GM19043 (cell line): ENCODE results near the gene PKD1L1.

Experiments
- ATAC-seq: cut with Tn5 transposase; IDR thresholded peaks from one replicate; pipeline ENCODE4 v1.9.1; 2021; ENCODE audit warnings: low read depth; ENCODE audit not compliant: unreplicated experiment

The PKD1L1 gene

DNA sequence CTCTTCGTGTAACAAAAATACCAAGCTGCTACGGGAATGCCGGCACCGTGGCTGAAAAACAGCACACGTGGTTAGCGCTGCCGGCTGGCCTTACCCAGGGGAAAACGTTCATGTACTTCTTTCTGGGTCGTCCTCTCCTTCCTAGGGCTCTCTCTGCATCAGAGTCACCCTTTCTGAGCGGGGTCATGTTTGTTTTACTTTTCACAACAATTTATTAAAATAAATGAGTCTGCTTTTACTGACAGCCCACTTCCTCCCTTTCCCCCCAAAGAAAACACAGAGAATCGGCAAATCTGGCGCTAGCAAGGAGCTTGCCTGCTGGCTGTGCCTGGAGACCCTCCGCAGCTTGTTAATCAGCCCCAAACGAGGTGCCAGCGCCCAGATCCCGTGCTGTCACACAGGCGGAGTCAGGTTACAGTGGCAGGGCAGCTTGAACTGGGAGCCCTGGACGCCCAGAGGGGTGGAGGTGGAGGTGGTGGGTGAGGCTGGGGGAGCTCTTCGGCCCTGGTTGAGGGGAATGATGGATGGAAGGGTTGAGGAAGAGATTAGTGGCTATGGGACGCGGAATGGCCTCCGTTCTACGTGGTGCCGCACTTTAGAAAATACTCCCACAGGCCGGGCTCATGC, 204.2 kb downstream of the PKD1L1 start:
- no peak for ATAC-seq

DNA sequence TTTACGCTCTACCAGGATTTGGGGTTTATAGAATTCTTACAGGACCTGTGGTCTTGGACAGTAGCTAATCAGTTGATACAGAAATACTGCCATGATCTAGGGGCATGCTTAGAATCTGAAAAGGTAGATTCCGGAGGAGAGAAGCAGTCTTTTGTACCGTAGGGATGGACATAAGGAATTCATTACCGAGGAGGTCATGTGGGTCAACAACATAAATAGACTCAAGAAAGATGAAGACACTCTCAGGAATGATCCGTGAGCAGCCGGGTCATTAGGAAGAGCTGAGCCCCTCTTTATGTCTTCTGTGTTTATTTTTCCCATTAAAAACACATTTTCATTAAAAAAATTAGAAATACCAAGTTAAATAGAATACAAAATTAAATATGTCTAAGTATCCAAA, 206.3 kb downstream of the PKD1L1 start:
- ATAC-seq, result no peak

DNA sequence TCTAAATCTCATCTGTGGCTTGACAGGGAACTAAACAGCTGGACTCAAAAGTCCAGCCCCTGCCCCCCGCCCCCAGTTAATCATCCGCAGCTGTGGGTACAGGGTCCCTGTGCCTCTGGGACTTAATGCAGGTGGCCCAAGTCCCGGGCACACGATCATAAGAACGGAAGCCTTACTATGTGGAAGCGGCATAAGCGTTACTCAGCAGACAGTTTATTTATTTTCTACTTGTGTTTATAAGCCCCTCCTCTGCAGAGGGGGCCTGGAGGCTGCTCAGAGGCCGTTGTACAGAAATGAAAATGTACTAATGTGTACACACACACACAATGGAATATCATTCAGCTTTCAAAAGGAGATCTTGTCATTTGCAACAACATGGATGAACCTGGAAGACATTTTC, 208.4 kb downstream of the PKD1L1 start:
- no peak for ATAC-seq

DNA sequence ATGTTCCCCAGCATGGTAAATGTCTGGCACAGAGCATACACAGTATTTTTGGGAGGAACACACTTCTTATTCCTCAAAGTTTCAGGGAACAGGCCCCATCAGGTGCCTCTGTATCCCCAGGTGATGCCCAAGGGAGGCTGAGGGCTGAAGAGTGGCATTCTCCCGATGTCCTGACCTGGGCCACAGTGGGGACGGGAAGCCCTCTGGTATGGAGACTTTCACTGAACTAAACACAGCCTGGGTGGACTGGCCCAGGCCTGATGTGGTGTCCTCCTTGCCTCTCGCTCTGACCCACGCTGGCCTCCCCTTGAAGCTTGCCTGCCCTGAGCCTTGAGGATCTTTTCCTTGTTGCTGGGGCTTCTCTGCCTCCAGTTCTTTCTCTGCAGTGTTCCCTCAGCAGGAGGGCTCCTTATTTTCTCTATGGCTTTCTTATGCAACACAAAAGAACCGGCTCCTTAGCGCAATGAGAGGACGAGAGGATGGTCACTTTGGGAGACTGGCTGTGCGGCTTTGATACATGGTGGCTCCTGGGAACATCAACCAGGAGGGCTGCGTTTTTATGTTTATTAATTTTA, 208.9 kb downstream of the PKD1L1 start:
- ATAC-seq, result no peak

DNA sequence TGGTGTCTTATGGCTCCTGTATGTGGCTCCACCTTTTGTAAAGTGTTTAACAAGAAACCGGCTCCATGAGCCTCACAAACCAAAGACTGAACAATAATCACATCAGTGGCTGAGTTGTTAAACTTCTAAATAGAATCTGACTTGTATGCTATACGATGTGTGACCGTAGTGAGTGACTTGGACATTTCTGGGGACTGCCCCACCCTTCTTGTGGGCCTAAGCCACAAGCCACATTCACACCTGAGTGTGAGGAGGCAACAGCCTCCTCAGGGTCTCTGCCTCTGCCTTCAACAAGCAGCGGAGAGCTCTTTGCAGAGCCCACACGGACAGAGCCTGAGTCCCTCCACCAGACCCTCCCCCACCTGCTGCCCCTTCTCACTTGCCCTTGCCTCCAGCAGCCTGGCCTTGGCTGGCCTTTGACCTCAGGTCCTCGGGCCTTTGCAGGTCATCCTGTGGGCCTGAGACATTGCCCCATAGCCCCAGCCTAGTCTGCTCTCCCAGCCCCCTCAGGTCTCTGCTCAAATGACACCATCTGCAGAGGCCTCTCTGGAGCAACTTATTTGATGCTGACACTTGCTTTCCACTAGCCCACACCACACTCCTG, 209.6 kb downstream of the PKD1L1 start:
- ATAC-seq, result peak; percentile 70

DNA sequence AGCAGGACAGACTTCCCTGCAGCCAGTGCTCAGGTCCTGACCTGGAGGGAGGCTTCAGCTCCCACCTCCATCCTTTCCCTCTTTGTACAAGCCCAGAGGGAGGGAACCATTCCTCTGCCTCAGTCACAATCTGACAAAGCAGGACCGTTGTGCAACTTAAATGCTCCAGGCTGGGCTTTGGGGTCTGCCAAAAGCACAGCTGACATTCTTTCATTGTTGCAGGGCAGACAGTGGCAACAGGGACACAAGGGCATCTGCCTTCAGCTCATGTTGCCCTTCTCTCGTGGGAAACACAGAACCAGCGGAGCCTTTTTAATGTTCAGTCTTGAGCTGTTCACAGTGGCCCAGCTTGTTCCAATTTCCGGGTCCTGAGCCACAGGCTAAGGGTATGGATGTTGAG, 210.7 kb downstream of the PKD1L1 start:
- ATAC-seq, result no peak

DNA sequence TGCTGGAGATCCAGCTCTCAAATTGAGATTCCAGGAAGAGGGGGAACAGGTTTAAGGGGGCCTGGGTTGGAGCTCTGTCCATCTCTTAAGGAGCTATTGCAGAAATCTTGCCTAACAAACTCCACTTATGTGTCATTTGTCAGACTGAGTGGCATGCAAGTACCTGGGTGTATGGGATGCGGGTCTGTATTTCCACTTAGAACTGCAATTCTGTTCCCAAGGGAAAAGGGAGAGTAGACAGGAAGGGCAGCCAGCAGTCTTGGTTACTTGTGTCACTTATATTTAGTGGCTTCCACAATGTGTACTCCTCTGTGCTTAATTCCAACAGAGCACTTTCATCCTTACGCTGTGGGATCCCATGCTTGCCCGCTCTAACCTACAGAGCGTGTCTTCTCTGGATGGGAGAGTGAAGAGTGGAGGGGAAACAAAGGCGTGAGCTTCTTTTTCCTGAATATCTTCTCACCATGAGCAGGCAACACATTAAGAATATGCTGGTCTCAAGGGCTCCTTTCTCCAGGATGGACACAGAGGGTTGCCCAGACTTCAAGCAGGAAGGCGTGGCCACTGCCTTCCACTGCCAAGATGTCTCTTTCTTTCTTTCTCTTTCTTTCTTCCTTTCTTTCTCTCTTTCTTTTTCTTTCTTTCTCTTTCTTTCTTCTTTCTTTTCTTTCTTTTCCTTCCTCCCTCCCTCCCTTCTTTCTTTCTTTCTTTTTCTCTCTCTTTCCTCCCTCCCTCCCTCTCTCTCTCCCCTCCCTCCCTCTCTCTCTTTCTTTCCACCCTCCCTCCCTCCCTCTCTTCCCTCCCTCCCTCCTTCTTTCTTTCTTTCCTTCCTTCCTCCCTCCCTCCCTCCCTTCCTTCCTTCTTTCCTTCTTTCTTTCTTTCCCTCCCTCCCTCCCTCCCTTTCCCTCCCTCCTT, 212.6 kb downstream of the PKD1L1 start:
- ATAC-seq, result no peak

DNA sequence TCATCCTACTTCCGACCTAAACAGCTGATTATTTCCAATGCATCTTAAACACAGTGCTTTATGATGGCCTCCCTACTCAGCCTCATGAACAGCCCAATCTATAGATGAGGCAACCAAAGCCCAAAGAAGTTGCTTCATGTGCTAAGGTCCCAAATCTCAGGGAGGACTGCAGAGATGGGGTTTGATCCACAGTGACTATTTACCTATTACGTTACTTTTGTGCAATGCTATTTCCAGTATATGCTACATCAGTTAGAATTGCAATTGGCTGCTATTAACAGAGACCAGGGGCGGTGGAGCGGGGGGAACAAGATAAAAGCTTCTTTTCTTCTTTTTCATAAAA, 213.3 kb downstream of the PKD1L1 start:
- ATAC-seq, result no peak

DNA sequence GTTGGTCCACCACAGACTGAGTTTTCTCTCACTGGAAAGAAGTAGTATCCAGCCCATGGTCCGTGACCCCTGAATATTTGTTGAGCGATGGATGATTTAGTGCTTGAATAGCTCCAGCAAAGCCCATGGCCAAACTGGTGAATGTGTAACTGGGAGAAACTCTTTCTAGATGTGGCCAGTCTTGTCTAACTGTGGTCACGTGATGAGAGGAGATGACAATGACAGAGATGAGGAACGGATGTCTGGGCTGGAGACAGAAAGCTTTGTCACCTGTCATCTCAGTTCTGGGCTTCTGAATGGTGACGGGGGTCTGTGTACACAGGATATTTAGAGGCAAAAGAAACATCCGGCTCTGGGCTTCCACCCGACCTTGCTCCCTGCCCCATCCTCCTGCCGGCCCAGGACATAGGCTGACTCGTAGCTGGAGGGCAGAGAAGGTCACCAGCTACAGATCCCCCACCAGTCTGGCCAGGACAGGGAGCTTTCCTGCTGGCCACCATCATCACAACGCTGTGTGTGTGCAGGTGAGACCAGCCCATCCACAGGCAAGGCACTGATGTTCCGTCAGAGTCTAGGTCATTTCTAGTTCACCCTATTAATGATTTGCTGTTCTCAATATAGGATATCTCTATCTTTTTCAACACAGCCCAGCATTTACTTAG, 213.8 kb downstream of the PKD1L1 start:
- ATAC-seq, result no peak

DNA sequence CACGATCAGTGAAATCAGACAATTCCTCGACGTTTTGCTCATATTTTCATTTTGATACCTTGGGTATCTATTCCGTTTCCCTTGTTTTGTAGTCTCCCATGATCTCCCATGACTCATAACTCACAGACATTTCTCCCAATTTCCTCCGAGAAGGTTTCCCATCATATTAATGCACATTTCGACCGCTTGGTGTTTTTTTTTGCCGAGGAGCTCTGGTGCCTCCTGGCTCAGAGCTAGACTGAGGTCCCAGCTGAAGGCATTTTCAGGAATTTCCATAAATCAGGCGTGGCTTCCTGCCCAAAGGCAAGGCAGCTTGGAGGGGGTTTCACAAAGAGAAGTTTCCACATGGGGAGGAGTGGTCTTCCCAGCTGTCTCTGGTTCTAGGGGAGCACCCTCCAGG, 218.1 kb downstream of the PKD1L1 start:
- ATAC-seq, result no peak

DNA sequence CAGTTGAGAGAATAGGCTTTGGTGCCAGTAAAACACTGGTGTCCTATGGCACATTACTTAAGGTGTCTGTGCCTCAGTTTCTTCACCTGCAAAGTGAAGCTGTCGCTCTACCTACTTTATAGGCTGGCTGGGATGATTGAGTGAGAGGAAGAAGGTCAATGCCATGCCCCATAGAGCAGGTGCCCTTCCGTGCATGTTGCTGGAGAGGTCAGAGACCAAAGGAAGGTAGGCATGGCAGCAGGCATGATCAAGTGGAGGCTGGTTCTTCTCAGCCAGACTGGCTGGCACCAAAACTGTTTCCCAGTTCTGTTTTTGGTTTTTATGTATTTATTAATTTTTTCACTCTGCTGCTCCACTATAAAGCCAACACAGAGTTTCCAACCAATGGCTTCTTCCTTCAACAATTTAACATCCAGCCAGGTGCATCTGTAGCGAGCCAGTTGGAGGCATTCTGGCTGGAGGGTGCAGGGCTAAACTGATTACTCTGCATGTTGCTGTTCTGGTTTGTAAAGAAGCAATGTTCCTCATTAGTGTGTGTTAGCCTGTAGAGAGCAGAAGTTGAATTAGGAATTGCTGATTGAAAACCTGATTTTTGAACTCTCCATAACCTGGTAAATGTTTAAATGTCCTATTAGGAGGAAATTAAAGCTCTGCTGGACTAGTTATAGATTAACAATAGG, 222.1 kb downstream of the PKD1L1 start:
- no peak for ATAC-seq

DNA sequence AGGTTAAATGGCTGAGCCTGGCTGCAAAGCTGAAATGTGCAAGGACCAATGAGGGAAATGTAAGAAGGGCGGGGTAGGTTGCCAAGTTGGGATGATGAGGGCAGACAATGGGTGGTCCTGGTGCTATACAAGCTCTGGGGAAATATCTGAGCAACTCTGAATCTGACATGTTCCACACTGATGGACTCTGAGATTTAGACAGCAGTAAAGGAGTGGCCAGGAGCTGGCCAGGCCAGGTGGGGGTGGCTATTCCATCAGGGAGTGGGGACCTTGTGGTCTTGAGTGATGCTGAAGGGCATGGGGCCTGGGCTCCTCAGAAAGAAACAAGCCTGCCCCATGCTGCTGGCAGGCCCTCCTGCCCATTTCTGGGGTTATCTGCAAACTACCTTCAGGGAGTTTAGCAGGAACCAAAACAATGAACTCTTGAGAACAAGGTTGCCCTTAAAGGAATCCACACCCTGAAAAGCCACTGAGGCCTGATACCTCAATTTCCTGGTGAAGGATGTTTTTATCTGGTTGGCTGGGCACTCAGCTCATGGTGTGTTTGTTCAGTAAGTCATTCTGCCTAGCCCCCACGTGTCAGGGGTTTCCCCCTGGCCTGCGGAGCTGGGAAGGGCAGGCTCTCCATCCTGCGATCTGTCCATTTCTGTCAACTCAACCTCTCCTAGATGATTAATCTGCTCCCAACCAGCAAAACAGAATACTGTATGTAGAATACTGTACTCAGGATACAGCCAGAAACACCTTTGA, 223.1 kb downstream of the PKD1L1 start:
- no peak for ATAC-seq
